GM12878 (cell line): ENCODE measurements around the gene PROB1. TPM values are rescaled to one million over a fixed set of nuclear protein-coding genes. Genes with fewer than 3 reads are reported as not detected.

Experiments
- ATF7 ChIP-seq: fragments of 450-650 bp; IDR thresholded peaks from 2 replicates; pipeline ENCODE4 v1.6.1; 2016; ENCODE audit warnings: low read depth, mild to moderate bottlenecking
- CBX3 ChIP-seq: fragments of 200-600 bp; sonication (generic); IDR thresholded peaks from 2 replicates; pipeline ENCODE4 v1.6.1; 2016; ENCODE audit warnings: low read depth, borderline replicate concordance
- CHD2 ChIP-seq: IDR thresholded peaks from 2 replicates; pipeline ENCODE4 v1.6.1; 2011; ENCODE audit warnings: low read depth, low read length, improper control_type of control experiment, borderline replicate concordance
- CREB1 ChIP-seq: IDR thresholded peaks from 2 replicates; pipeline ENCODE4 v1.6.1; 2012; ENCODE audit warnings: low read depth, mild to moderate bottlenecking, inconsistent platforms
- GATAD2B ChIP-seq: fragments of 450-650 bp; conservative IDR thresholded peaks from 2 replicates; pipeline ENCODE4 v1.6.1; 2017; ENCODE audit warnings: low read depth, mild to moderate bottlenecking, moderate library complexity
- HDGF ChIP-seq: fragments of 450-650 bp; IDR thresholded peaks from 2 replicates; pipeline ENCODE4 v1.6.1; 2016; ENCODE audit warnings: antibody characterized with exemption
- MTA3 ChIP-seq: IDR thresholded peaks from 2 replicates; pipeline ENCODE4 v1.6.1; 2012; ENCODE audit warnings: low read length, inconsistent platforms, borderline replicate concordance
- MYB ChIP-seq: fragments of 150-350 bp; IDR thresholded peaks from 2 replicates; pipeline ENCODE4 v1.6.1; 2014; ENCODE audit warnings: mild to moderate bottlenecking, low read depth, low read length, borderline replicate concordance
- NFIC ChIP-seq: IDR thresholded peaks from 2 replicates; pipeline ENCODE4 v1.6.1; 2012; ENCODE audit warnings: low read depth, mild to moderate bottlenecking, inconsistent platforms, low read length, moderate library complexity
- NFXL1 ChIP-seq: fragments of 450-650 bp; IDR thresholded peaks from 2 replicates; pipeline ENCODE4 v1.6.1; 2017; ENCODE audit warnings: antibody characterized with exemption, mild to moderate bottlenecking, borderline replicate concordance
- POLR2AphosphoS2 ChIP-seq: IDR thresholded peaks from 2 replicates; pipeline ENCODE4 v1.6.1; 2011; ENCODE audit warnings: low read depth, mild to moderate bottlenecking, low read length, improper control_type of control experiment, moderate library complexity
- SPI1 ChIP-seq: IDR thresholded peaks from 2 replicates; pipeline ENCODE4 v1.6.1; 2011; ENCODE audit warnings: low read depth, mild to moderate bottlenecking, low read length, moderate library complexity, borderline replicate concordance; ENCODE audit not compliant: insufficient read depth
- TCF3 ChIP-seq: IDR thresholded peaks from 2 replicates; pipeline ENCODE4 v1.6.1; 2012; ENCODE audit warnings: low read depth, mild to moderate bottlenecking, low read length, borderline replicate concordance; ENCODE audit not compliant: insufficient read depth
- TCF7 ChIP-seq: IDR thresholded peaks from 2 replicates; pipeline ENCODE4 v1.6.1; 2014; ENCODE audit warnings: antibody characterized with exemption, borderline replicate concordance
- polyA plus RNA-seq, 11 experiments: library from polyadenylated mRNA; depleted of rRNA in 4 of 11; unstranded in 6 of 11; stranded (reverse) in 5 of 11; fragments of >200 nt; fragmentation: Nextera tagmentation in 4 of 11; fragmentation: Illumina TruSeq in 1 of 11; extraction: Ambion mirVana in 4 of 11; extraction: Trizol in 1 of 11; gene quantifications; 1 replicate in 1 of 11; 2 replicates in 10 of 11; pipeline versions ENCODE4 v1.2.1 to v1.2.3, GENCODE V29; 2011 to 2016; ENCODE audit warnings: inconsistent platforms in 2 of 11, missing spikeins in 2 of 11, low read depth in 1 of 11
- total RNA-seq, 4 experiments: library from RNA; depleted of rRNA in 3 of 4; stranded (reverse); fragments of >200 nt in 3 of 4; fragmentation: Illumina TruSeq in 1 of 4; extraction: Trizol in 1 of 4; gene quantifications; 2 replicates each; pipeline versions ENCODE4 v1.2.1 to v1.2.3, GENCODE V29; 2013 to 2021
- TF ChIP-seq, protein P1 (sequence below): fragments of 450-650 bp; formaldehyde crosslinking; IDR thresholded peaks from 2 replicates; pipeline ENCODE4 v1.4.0; 2022; ENCODE audit warnings: mild to moderate bottlenecking, moderate library complexity
- TF ChIP-seq, protein P2 (sequence below): IDR thresholded peaks from 2 replicates; pipeline ENCODE4 v1.6.1; 2012; ENCODE audit warnings: low read depth, low read length, improper control_type of control experiment
- TF ChIP-seq, protein P3 (sequence below): fragments of 150-350 bp; IDR thresholded peaks from 2 replicates; pipeline ENCODE4 v1.6.1; 2014; ENCODE audit warnings: mild to moderate bottlenecking, low read depth, low read length
- TF ChIP-seq, protein P4 (sequence below): IDR thresholded peaks from 2 replicates; pipeline ENCODE4 v1.6.1; 2011; ENCODE audit warnings: borderline replicate concordance, low read depth, mild to moderate bottlenecking, moderate library complexity, low read length; ENCODE audit not compliant: insufficient read depth, poor library complexity, severe bottlenecking

PROB1 gene
- total and polyA plus RNA-seq, 10 of the 15 experiments (the other 5 are each of a cell fraction or from before 2014, with no cell fraction given) = 0.14 to 8.1 (median 2.9) TPM

DNA sequence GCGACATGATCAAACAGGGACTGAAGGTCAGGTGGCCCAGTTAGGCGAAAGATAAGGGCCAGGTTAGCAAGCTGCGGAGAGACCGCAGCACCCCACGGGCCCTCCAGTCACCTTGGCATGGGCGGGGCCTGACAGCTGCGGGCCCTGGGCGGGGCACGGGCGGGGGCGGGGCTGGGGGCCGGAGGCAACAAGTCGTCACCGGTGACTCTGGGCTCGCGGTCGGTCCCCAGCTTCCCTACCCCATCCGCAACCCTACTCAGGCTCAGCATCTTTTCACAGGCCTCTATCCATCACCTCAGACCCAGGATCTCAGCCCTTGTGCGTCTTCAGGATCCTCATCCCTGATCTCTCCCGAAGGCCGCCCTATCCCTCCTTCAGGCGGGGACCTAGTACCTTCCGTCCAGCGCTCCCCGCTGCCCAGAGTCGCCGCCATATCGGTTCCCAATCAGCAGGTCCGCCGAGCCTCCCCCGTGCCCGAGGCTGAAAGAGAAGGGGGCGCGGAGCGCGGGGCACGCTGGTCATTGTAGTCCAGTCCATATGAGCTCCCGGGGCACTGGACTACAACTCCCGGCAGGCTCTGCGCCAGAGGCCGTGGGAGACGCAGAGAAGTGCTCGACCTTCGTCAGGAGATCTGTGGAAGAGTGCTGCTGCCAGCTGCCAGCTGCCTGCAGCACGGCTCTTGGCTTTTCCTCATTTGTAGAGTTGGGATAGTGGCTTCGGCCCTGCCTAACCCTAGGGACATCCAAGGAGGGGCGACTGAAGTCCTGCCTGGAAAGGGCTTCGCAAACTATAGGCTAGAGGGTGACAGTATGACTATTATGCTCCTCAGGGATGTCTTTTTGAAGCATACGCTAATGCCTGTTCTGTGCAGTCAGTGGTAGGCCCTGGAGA, 44.4 kb upstream of the PROB1 start, which contains the start of gene DNAJC18 (continued):
- TF ChIP-seq MYB = no peak
- TF ChIP-seq NFIC = no peak
- TF ChIP-seq GATAD2B = no peak
- TF ChIP-seq CREB1 = peak; percentile 76
- TF ChIP-seq, protein P1, sequence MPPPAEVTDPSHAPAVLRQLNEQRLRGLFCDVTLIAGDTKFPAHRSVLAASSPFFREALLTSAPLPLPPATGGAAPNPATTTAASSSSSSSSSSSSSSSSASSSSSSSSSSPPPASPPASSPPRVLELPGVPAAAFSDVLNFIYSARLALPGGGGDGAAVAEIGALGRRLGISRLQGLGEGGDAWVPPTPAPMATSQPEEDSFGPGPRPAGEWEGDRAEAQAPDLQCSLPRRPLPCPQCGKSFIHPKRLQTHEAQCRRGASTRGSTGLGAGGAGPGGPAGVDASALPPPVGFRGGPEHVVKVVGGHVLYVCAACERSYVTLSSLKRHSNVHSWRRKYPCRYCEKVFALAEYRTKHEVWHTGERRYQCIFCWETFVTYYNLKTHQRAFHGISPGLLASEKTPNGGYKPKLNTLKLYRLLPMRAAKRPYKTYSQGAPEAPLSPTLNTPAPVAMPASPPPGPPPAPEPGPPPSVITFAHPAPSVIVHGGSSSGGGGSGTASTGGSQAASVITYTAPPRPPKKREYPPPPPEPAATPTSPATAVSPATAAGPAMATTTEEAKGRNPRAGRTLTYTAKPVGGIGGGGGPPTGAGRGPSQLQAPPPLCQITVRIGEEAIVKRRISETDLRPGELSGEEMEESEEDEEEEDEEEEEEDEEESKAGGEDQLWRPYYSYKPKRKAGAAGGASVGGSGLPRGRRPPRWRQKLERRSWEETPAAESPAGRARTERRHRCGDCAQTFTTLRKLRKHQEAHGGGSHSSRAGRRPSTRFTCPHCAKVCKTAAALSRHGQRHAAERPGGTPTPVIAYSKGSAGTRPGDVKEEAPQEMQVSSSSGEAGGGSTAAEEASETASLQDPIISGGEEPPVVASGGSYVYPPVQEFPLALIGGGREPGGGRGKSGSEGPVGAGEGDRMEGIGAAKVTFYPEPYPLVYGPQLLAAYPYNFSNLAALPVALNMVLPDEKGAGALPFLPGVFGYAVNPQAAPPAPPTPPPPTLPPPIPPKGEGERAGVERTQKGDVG (CRISPR knock-in tag) = no peak
- TF ChIP-seq, protein P2, sequence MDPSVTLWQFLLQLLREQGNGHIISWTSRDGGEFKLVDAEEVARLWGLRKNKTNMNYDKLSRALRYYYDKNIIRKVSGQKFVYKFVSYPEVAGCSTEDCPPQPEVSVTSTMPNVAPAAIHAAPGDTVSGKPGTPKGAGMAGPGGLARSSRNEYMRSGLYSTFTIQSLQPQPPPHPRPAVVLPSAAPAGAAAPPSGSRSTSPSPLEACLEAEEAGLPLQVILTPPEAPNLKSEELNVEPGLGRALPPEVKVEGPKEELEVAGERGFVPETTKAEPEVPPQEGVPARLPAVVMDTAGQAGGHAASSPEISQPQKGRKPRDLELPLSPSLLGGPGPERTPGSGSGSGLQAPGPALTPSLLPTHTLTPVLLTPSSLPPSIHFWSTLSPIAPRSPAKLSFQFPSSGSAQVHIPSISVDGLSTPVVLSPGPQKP = no peak
- 0 out of 2 replicates have a peak, but pooled peaks have one; percentile 30 for TF ChIP-seq CHD2
- peak; percentile 86; the same call in 1 of the 2 replicates for TF ChIP-seq HDGF
- no peak for TF ChIP-seq MTA3
- TF ChIP-seq, protein P3, sequence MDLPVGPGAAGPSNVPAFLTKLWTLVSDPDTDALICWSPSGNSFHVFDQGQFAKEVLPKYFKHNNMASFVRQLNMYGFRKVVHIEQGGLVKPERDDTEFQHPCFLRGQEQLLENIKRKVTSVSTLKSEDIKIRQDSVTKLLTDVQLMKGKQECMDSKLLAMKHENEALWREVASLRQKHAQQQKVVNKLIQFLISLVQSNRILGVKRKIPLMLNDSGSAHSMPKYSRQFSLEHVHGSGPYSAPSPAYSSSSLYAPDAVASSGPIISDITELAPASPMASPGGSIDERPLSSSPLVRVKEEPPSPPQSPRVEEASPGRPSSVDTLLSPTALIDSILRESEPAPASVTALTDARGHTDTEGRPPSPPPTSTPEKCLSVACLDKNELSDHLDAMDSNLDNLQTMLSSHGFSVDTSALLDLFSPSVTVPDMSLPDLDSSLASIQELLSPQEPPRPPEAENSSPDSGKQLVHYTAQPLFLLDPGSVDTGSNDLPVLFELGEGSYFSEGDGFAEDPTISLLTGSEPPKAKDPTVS = no peak
- no peak for TF ChIP-seq TCF7
- TF ChIP-seq ATF7 = peak; percentile 68; the same call in 1 of the 2 replicates
- TF ChIP-seq TCF3 = no peak
- TF ChIP-seq, protein P4, sequence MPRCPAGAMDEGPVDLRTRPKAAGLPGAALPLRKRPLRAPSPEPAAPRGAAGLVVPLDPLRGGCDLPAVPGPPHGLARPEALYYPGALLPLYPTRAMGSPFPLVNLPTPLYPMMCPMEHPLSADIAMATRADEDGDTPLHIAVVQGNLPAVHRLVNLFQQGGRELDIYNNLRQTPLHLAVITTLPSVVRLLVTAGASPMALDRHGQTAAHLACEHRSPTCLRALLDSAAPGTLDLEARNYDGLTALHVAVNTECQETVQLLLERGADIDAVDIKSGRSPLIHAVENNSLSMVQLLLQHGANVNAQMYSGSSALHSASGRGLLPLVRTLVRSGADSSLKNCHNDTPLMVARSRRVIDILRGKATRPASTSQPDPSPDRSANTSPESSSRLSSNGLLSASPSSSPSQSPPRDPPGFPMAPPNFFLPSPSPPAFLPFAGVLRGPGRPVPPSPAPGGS = no peak
- no peak for TF ChIP-seq SPI1
- TF ChIP-seq NFXL1 = no peak
- no peak for TF ChIP-seq POLR2AphosphoS2
- no peak for TF ChIP-seq CBX3
